GM23248 (cell line): ENCODE data around the gene CUEDC2. TPM values are rescaled to one million over a fixed set of nuclear protein-coding genes. Genes with fewer than 3 reads are reported as not detected.

Experiments used
- DNase-seq: peaks from one replicate; pipeline ENCODE4 v3.0.0-alpha.2; 2015
- H2AFZ ChIP-seq: fragments of 200-600 bp; sonication (generic); 2 replicates; pipeline ENCODE4 v1.6.1; 2016; ENCODE audit warnings: antibody characterized with exemption
- H3F3A ChIP-seq: fragments of 200-600 bp; sonication (generic); 2 replicates; pipeline ENCODE4 v1.6.1; 2016; ENCODE audit warnings: mild to moderate bottlenecking, antibody characterized with exemption, mixed run types; ENCODE audit not compliant: insufficient read depth
- H3K27ac ChIP-seq: fragments of 200-600 bp; sonication (generic); 2 replicates; pipeline ENCODE4 v1.5.1; 2016; ENCODE audit warnings: mild to moderate bottlenecking
- H3K27me3 ChIP-seq: fragments of 200-600 bp; sonication (generic); replicated peaks from 2 replicates; pipeline ENCODE4 v1.6.1; 2016; ENCODE audit warnings: mild to moderate bottlenecking; ENCODE audit not compliant: insufficient read depth
- H3K36me3 ChIP-seq: fragments of 200-600 bp; sonication (generic); 2 replicates; pipeline ENCODE4 v1.6.1; 2016; ENCODE audit warnings: low read depth, mild to moderate bottlenecking
- H3K4me1 ChIP-seq: fragments of 200-600 bp; sonication (generic); 2 replicates; pipeline ENCODE4 v1.6.1; 2016; ENCODE audit warnings: mild to moderate bottlenecking; ENCODE audit not compliant: insufficient read depth
- H3K4me2 ChIP-seq: fragments of 200-600 bp; sonication (generic); one replicate; pipeline ENCODE4 v1.6.1; 2016; ENCODE audit warnings: mild to moderate bottlenecking; ENCODE audit not compliant: unreplicated experiment
- H3K4me3 ChIP-seq: fragments of 200-600 bp; sonication (generic); 2 replicates; pipeline ENCODE4 v1.5.1; 2016; ENCODE audit warnings: mild to moderate bottlenecking
- H3K79me2 ChIP-seq: fragments of 200-600 bp; sonication (generic); 2 replicates; pipeline ENCODE4 v1.6.1; 2016; ENCODE audit warnings: mild to moderate bottlenecking; ENCODE audit not compliant: insufficient read depth
- H3K9ac ChIP-seq: fragments of 200-600 bp; sonication (generic); 2 replicates; pipeline ENCODE4 v1.6.1; 2016; ENCODE audit warnings: mild to moderate bottlenecking
- H3K9me2 ChIP-seq: fragments of 200-600 bp; sonication (generic); 2 replicates; pipeline ENCODE4 v1.6.1; 2016; ENCODE audit warnings: mixed run types, mild to moderate bottlenecking, moderate library complexity; ENCODE audit not compliant: insufficient read depth
- H3K9me3 ChIP-seq: fragments of 200-600 bp; sonication (generic); one replicate; pipeline ENCODE4 v1.6.1; 2017; ENCODE audit warnings: low read depth
- H4K20me1 ChIP-seq: fragments of 200-600 bp; sonication (generic); 2 replicates; pipeline ENCODE4 v1.6.0; 2016; ENCODE audit not compliant: insufficient read depth
- EZH2 ChIP-seq: fragments of 200-600 bp; sonication (generic); IDR thresholded peaks from 2 replicates; pipeline ENCODE4 v1.6.1; 2018; ENCODE audit warnings: antibody characterized with exemption, mild to moderate bottlenecking; ENCODE audit not compliant: insufficient read depth, poor library complexity, severe bottlenecking
- EZH2phosphoT487 ChIP-seq: fragments of 200-600 bp; sonication (generic); IDR thresholded peaks from 2 replicates; pipeline ENCODE4 v1.6.1; 2018; ENCODE audit warnings: antibody characterized with exemption, moderate library complexity, mild to moderate bottlenecking, low read depth; ENCODE audit not compliant: insufficient read depth
- WGBS, 2 experiments: methylation state at CpG; one replicate each; pipeline ENCODE4 v1.1.6; 2015 to 2017; ENCODE audit warnings: low lambda C conversion rate in 2 of 2, low coverage in 1 of 2; ENCODE audit errors: missing lambda C conversion rate in 2 of 2; 5-methylcytosine and 5-hydroxymethylcytosine counted together
- in situ Hi-C: fragments of 300-500 bp; cut with MboI; formaldehyde crosslinking; loops from 2 replicates; pipeline ENCODE4 v1.15.0; 2020
- polyA plus RNA-seq: library from polyadenylated mRNA; unstranded; fragments of >200 nt; fragmentation: Nextera tagmentation; extraction: Ambion mirVana; gene quantifications from 2 replicates; pipeline ENCODE4 v1.2.1, GENCODE V29; 2016
- total RNA-seq: library from RNA; depleted of rRNA; stranded (reverse); fragments of >200 nt; shearing (Covaris generic); gene quantifications from 2 replicates; pipeline ENCODE4 v1.2.3, GENCODE V29; 2014

CUEDC2 gene
- total and polyA plus RNA-seq, 2 experiments from 2014 or later, result 54.1 to 87.6 TPM

DNA sequence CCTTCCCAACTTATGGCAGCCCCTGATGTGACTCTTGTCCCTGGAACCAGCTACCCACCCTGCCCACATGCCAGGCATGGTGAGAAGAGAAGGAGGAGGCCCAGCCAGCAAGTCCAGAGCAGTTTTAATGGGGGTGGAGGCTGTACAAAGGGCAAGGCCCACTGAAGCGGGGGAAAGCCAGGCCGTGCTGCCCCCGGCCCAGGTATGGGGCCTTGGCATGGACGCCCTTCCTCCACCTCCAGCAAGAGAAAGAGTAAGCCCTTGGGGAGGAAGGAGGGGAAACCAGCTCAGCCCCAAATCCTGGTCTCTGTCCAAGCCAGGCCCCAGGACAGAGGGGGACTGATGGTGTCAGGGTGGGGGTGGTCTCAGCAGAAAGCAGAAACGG, 29.9 kb downstream of the CUEDC2 start:
- H4K20me1 ChIP-seq, result no peaks in the 10 kb centered on the region
- H3K4me2 ChIP-seq, result no peak overlapping the region
- H3K9me3 ChIP-seq, result no peaks in the 10 kb centered on the region
- no peaks in the 10 kb centered on the region for H3K27me3 ChIP-seq
- H3F3A ChIP-seq, result no peaks in the 10 kb centered on the region
- 89 to 96% methylated on average over 5 of the region's 5 CpGs for WGBS, 2 experiments
- H2AFZ ChIP-seq, result no peak overlapping the region
- 0 out of 2 replicates have a peak, but pooled peaks cover 3% of the 10 kb centered on the region for H3K79me2 ChIP-seq
- TF ChIP-seq EZH2 (no peak), EZH2phosphoT487 (no peak)
- H3K9ac ChIP-seq, result no peak overlapping the region
- no peaks in the 10 kb centered on the region for H3K9me2 ChIP-seq
- no peak for DNase-seq
- peaks cover 9% of the 10 kb centered on the region; the same call in 1 of the 2 replicates for H3K4me1 ChIP-seq
- no peaks in the 10 kb centered on the region for H3K36me3 ChIP-seq
- no peak overlapping the region for H3K4me3 ChIP-seq
- in situ Hi-C loops, result no loop called here
- H3K27ac ChIP-seq, result no peak overlapping the region

DNA sequence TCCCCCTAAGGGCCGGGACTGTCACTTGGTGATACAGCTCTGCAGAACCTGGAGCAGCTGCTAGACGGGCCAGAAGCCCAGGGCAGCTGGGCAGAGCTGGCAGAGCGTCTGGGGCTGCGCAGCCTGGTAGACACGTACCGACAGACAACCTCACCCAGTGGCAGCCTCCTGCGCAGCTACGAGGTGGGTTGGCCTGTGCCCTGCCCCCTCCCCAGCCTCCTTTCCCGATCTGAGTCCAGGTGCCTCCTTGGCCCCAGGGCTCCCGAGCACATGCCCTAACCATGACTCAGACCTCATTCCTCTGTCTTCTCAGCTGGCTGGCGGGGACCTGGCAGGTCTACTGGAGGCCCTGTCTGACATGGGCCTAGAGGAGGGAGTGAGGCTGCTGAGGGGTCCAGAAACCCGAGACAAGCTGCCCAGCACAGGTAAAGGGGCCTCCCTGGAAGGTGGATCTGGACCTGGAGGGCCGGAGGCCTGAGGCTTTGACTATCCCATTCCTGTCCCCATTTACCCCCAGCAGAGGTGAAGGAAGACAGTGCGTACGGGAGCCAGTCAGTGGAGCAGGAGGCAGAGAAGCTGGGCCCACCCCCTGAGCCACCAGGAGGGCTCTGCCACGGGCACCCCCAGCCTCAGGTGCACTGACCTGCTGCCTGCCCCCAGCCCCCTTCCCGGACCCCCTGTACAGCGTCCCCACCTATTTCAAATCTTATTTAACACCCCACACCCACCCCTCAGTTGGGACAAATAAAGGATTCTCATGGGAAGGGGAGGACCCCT, 30.5 kb downstream of the CUEDC2 start:
- Histone ChIP-seq H3K9me2 (no peaks in the 10 kb centered on the region), H2AFZ (no peak overlapping the region), H3K79me2 (0 out of 2 replicates have a peak, but pooled peaks cover 3% of the 10 kb centered on the region), H3F3A (no peaks in the 10 kb centered on the region), H4K20me1 (no peaks in the 10 kb centered on the region), H3K4me1 (peaks cover 9% of the 10 kb centered on the region; the same call in 1 of the 2 replicates), H3K27ac (no peak overlapping the region), H3K4me2 (no peak overlapping the region), H3K27me3 (no peaks in the 10 kb centered on the region), H3K36me3 (no peaks in the 10 kb centered on the region), H3K4me3 (no peak overlapping the region), H3K9me3 (no peaks in the 10 kb centered on the region), H3K9ac (no peak overlapping the region)
- DNase-seq, result peak; percentile 71
- TF ChIP-seq EZH2phosphoT487 (no peak), EZH2 (no peak)
- WGBS, 2 experiments, result 77 to 89% methylated on average over 17 to 18 of the region's 18 CpGs
- in situ Hi-C loops, result no loop called here

DNA sequence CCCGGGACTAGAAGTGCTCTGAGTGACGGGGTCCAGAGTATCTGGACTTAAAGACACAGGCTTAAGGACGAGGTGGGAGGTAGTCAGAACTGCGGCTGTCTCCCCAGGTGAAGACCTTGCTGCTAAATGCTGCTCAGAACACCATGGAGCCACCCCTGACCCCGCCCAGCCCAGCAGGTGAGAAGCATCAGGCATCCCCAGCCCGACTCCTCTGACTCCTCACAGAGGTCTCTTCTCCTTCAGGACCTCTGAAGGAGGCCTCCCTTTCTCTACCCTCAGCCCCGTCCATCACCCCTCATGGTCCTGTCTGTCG, 31.1 kb downstream of the CUEDC2 start:
- Histone ChIP-seq H3K9ac (no peak overlapping the region), H3K4me2 (no peak overlapping the region), H3K27ac (no peak overlapping the region), H3F3A (no peaks in the 10 kb centered on the region), H4K20me1 (no peaks in the 10 kb centered on the region), H3K4me1 (peaks cover 13% of the 10 kb centered on the region), H3K9me2 (no peaks in the 10 kb centered on the region), H2AFZ (no peak overlapping the region), H3K4me3 (no peak overlapping the region), H3K79me2 (peaks cover 9% of the 10 kb centered on the region), H3K36me3 (no peaks in the 10 kb centered on the region), H3K27me3 (no peaks in the 10 kb centered on the region), H3K9me3 (no peaks in the 10 kb centered on the region)
- TF ChIP-seq EZH2phosphoT487, result no peak
- TF ChIP-seq EZH2, result no peak
- WGBS, 2 experiments, result 77 to 82% methylated on average over 8 of the region's 8 CpGs
- no peak for DNase-seq
- in situ Hi-C loops, result no loop called here

DNA sequence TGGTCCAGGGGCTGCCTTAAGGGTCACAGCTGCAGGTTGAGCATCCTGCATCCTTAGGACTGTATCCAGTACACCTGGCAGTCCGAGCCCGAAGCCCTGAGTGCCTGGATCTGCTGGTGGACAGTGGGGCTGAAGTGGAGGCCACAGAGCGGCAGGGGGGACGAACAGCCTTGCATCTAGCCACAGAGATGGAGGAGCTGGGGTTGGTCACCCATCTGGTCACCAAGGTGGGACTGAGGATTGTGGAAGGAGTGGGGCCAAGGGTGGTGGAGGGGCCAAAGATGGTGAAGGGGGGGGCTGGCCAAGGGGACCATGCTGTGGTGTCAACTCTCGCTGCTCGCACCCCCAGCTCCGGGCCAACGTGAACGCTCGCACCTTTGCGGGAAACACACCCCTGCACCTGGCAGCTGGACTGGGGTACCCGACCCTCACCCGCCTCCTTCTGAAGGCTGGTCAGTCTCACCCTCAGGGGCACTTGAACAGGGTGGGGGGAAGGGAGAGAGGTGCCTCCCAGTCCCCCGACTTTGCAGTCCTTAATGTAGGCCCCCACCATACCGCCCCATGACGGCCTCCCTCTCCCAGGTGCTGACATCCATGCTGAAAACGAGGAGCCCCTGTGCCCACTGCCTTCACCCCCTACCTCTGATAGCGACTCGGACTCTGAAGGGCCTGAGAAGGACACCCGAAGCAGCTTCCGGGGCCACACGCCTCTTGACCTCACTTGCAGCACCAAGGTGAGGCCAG, 31.6 kb downstream of the CUEDC2 start:
- H3K4me1 ChIP-seq, result peaks cover 16% of the 10 kb centered on the region
- H3K79me2 ChIP-seq, result peaks cover 14% of the 10 kb centered on the region
- no peaks in the 10 kb centered on the region for H4K20me1 ChIP-seq
- H3K9me2 ChIP-seq, result no peaks in the 10 kb centered on the region
- no peaks in the 10 kb centered on the region for H3K27me3 ChIP-seq
- H3K36me3 ChIP-seq, result no peaks in the 10 kb centered on the region
- H3K9ac ChIP-seq, result no peak overlapping the region
- no peak overlapping the region for H2AFZ ChIP-seq
- in situ Hi-C loops, result no loop called here
- H3K4me2 ChIP-seq, result no peak overlapping the region
- DNase-seq, result no peak
- 88 to 97% methylated on average over 14 to 22 of the region's 22 CpGs for WGBS, 2 experiments
- H3K27ac ChIP-seq, result no peak overlapping the region
- no peak for TF ChIP-seq EZH2phosphoT487
- TF ChIP-seq EZH2, result no peak
- no peaks in the 10 kb centered on the region for H3F3A ChIP-seq
- no peak overlapping the region for H3K4me3 ChIP-seq
- no peaks in the 10 kb centered on the region for H3K9me3 ChIP-seq
